ENCODE data around the gene NPC1.
"Not testable (repeated sequence)": the region's sequence is repeated elsewhere in the genome, so short reads cannot be mapped to it uniquely, and the experiment has no call there.

NPC1 gene

DNA sequence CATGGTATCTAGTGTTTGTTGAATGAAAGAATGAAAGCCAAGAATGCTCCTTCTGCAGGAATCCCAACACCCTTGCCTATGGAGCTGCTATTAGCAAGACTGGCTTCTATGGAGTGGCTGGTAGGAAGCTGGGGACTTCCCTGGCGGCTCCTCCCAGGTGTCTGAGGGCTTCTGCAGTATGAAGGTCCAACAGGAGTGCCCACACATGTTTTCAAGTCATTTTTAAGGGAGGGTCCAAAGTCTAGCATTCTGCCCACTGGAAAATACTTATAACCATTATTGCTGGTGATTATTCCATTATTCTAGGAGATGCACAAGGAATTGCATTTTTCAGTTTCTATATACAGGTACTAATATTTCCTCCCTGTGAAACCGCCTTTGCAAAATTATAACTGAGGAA, 21.9 kb upstream of the NPC1 start:
- DNase-seq, result no peak

GRCh38 chr18:23605941-23606340, 19.6 kb upstream of the NPC1 start:
- DNase-seq, result no peak

DNA sequence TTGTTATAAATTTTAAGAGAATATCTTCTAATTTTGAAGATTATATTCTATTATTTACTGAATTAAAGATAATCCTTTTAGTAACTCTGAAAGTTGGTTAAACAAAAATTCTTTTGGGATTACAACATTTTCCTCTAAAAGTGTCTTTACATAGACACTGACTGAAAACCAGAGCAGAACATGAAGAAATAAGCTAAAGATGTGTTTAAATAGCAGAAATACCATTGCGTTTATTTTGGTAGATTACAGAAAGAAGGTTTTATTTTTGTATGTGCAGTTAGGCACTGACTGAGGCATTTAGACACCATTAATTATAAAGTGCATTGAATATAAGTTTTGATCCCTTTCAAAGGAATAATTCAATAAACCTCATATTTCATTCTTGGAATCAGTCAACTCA, 13.5 kb upstream of the NPC1 start:
- DNase-seq, result no peak

GRCh38 chr18:23596183-23596582, 9.9 kb upstream of the NPC1 start:
- no peak for DNase-seq

DNA sequence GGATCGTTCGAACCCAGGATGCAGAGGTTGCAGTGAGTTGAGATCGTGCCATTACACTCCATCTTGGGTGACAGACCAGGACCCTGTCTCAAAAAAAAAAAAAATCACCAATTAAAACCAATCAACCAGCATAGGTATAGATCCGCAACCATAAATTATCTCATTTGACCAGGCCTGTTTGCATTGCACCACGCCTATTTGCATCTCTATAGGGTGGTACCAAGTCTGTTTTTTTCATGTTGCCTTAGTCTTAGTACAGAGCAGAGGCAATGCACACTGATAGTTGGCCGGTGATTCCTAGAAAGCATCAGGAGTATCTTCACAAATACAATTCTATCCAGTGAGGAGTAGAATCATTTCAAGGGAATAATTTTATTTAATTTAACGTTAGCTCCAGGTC, 9.3 kb upstream of the NPC1 start:
- DNase-seq, result no peak

DNA sequence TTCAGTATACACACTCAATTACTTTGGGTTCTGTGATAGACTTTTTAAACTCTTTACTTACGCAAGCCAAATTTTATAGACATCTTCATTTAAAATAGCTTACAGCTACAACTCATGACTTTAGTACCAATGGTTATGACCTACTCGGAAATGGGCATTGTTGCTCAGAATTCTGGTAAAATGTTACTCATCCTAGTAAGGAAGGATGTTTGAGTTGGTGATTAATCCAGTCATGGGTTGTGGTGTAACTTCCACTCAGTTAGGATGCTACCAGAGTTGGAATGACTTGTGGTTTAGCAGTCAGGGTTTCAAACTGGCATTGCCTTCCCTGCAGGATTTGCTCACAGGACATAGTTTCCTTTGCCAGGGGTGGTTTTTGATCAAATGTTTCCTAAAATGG, 7.4 kb upstream of the NPC1 start:
- no peak for DNase-seq

GRCh38 chr18:23592911-23593310, 6.6 kb upstream of the NPC1 start:
- DNase-seq, result no peak

DNA sequence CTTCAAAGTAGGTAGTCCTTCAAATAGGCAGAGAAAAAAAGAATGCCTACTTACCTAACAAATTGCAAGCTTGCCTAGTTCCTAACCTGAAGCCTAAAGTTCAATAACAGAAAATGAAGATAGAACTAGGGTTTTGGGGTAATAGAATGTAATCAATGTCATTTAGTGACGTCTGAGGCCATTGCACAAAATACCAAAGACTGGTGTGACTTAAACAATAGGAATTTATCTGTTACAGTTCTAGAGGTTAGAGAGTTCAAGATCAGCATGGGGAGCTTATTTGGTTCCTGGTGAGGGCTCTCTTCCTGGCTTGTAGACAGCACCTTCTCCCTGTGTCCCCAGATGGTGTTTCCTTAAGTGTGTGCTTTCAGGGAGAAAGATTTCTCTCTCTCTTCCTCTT, 4.7 kb upstream of the NPC1 start:
- DNase-seq, result no peak

DNA sequence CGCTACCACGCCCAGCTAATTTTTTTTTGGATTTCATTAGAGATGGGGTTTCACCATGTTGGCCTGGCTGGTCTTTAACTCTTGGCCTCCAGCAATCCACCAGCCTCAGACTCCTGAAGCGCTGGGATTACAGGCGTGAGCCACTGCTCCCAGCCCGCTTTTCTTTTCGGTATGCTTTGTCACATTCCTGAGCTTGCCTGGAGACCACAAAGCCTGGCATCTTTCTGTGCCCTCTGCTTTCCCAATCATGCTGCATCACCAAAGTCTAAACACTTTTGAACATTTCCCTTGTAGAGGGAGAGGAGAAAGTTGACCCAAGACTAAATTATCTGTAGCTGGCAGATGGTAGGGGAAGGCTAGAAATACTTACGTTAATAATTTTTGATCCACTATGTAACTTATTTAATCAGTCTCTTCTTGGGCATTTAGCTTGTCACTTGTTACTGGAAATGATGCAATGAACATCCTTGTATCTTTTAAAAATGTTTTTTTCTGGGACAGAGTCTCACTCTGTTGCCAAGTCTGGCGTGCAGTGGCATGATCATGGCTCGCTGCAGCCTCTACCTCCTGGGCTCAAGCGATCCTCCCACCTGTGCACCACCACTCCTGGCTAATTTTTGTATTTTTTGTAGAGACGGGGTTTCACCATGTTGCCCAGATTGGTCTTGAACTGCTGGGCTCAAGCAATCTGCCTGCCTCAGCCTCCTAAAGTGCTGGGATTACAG, 2.7 kb upstream of the NPC1 start:
- DNase-seq, result no peak

DNA sequence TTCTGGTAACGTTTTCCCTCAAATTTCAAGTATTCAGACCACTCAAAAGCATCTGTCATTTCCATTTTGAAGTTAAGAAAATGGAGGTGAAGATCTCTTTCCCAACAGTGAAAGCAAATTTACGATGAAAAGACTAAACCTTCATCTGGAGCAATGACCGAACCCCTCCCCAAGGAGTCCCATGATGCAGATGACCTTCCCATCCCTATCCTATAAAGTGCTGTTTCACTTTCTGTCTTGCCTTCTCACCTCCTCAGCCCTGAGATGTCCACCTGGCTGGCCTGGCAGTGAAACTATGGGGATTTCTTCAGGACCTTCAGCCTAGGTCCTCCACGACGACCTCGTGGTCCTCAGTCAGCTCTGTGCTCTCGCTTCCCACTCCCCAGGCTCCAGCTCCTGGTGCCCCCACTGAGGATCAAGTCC, 925 bp upstream of the NPC1 start:
- no peak for DNase-seq

DNA sequence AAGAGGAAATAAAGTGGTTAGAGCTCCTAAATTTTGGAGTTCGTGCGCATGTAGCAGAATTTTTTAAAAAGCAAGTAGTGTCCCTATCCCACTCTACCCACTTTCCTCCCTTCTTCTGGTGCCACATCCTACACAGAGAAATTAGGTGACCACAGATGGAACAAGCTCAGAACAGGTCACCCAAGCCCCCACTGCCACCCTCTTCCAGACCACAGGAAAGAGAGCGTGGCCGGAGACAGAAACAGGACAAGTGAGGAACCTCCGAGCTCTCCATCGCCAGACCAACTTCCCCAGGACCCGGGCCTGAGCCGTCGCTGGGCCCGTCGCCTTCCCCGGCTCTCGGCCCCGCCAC, 433 bp downstream of the NPC1 start:
- DNase-seq, result no peak

- no peak for DNase-seq
Observed at GRCh38 chr18:23585007-23585871, 1.1 kb downstream of the NPC1 start.

GRCh38 chr18:23584019-23584983, 2.0 kb downstream of the NPC1 start:
- DNase-seq, result no peak

GRCh38 chr18:23583071-23583865, 3.0 kb downstream of the NPC1 start:
- DNase-seq, result no peak

- no peak for DNase-seq
Observed at GRCh38 chr18:23580677-23581367, 5.5 kb downstream of the NPC1 start.

- no peak for DNase-seq
Observed at GRCh38 chr18:23578891-23579653, 7.2 kb downstream of the NPC1 start.

DNA sequence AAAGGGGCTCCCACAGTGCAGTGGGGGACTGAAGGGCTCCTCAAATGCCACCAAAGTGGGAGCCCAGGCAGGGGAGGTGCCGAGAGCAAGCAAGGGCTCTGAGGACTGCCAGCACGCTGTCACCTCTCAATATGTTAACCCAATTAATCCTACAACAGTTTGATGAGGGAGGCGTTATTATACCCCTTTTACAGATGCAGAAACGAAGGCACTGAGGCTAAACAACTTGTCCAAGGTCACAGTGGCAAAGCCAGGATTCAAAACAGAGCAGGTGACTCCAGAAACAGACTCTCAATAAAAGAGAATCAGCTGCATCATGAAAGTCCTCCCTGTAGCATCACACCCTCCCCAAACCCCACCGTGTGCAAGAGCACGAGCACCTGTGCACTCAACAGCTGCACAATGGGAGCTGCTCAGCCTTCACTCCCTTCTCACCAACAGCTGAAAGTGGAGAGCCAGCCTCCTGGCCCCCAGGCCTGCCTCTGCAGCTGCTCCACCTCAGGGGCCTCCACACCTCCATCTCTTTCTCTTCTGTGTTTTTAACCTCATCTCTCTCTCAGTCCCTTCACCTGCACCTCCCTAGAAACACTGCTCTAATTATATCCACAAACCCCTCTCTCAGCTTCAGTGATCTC, 8.1 kb downstream of the NPC1 start:
- DNase-seq, result no peak

GRCh38 chr18:23577521-23577920, 8.8 kb downstream of the NPC1 start:
- DNase-seq, result not testable (repeated sequence)

DNA sequence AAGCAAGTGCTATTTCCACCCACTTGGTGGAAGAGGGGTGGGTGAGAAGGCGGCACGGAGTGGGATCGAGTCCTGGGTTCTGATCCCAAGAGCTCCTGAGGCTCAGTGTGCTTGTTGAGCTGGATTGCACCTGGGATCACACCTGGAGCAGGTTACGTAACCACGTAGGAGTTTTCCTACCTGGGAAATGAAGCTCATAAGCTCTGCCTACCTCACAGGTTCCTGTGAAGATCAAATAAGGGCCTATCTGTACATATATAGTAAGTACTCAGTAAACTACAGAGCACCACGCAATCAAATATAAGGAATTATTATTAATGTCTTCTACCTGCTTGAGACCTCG, 11.0 kb downstream of the NPC1 start:
- DNase-seq, result no peak

- DNase-seq, result no peak
Observed at GRCh38 chr18:23574611-23575308, 11.5 kb downstream of the NPC1 start.
